PC-9 (cell line): ENCODE measurements around the gene C19orf53. TPM values are rescaled to one million over a fixed set of nuclear protein-coding genes. Genes with fewer than 3 reads are reported as not detected.

ENCODE experiments used
- BruUV-seq: library from RNA; stranded (reverse); fragments of 400-500 nt; replicated peaks from 2 replicates; lab custom pipeline; 2021; lab: Mats Ljungman, UMichigan
- CTCF ChIA-PET: fragments of 300-600 bp; sonication (Branson Sonifier 250); formaldehyde crosslinking; loops from one replicate; lab custom pipeline; 2022; ENCODE audit warnings: antibody characterized with exemption; lab: Charles Lee
- POLR2A ChIA-PET: fragments of 300-600 bp; sonication (Branson Sonifier 250); formaldehyde crosslinking; loops from one replicate; lab custom pipeline; 2022; ENCODE audit warnings: antibody characterized with exemption; ENCODE audit not compliant: unreplicated experiment; lab: Charles Lee
- DNase-seq, 2 experiments: peaks; one replicate each; pipeline versions ENCODE4 v3.0.0 to v3.0.0-alpha.2; 2015 to 2022; ENCODE audit warnings: mixed read lengths in 1 of 2
- H2AFZ ChIP-seq: fragments of 200-600 bp; sonication (generic); 2 replicates; pipeline ENCODE4 v1.8.1; 2017; ENCODE audit warnings: antibody characterized with exemption
- H3F3A ChIP-seq: fragments of 200-600 bp; sonication (generic); 2 replicates; pipeline ENCODE4 v1.8.1; 2017; ENCODE audit warnings: antibody characterized with exemption, mild to moderate bottlenecking, low read depth; ENCODE audit not compliant: insufficient read depth
- H3K27ac ChIP-seq: fragments of 200-600 bp; sonication (generic); 2 replicates; pipeline ENCODE4 v1.6.1; 2016; ENCODE audit warnings: mixed run types
- H3K27me3 ChIP-seq: fragments of 200-600 bp; sonication (generic); 2 replicates; pipeline ENCODE4 v1.6.1; 2016; ENCODE audit warnings: low read depth, mixed run types; ENCODE audit not compliant: insufficient read depth
- H3K36me3 ChIP-seq: fragments of 200-600 bp; sonication (generic); 2 replicates; pipeline ENCODE4 v1.6.1; 2016; ENCODE audit warnings: low read depth, mixed run types
- H3K4me1 ChIP-seq: fragments of 200-600 bp; sonication (generic); replicated peaks from 2 replicates; pipeline ENCODE4 v1.6.1; 2016; ENCODE audit warnings: mixed run types; ENCODE audit not compliant: insufficient read depth
- H3K4me2 ChIP-seq: fragments of 200-600 bp; sonication (generic); 2 replicates; pipeline ENCODE4 v1.6.1; 2017; ENCODE audit warnings: mixed run types
- H3K4me3 ChIP-seq: fragments of 200-600 bp; sonication (generic); 2 replicates; pipeline ENCODE4 v1.6.1; 2016; ENCODE audit warnings: mixed run types
- H3K79me2 ChIP-seq: fragments of 200-600 bp; sonication (generic); 2 replicates; pipeline ENCODE4 v1.6.1; 2017; ENCODE audit warnings: low read depth, mixed run types
- H3K9me2 ChIP-seq: fragments of 200-600 bp; sonication (generic); 2 replicates; pipeline ENCODE4 v1.8.1; 2017; ENCODE audit warnings: mild to moderate bottlenecking; ENCODE audit not compliant: insufficient read depth
- H3K9me3 ChIP-seq: fragments of 200-600 bp; sonication (generic); 2 replicates; pipeline ENCODE4 v1.8.1; 2016; ENCODE audit warnings: low read depth; ENCODE audit not compliant: insufficient read depth
- H4K20me1 ChIP-seq: fragments of 200-600 bp; sonication (generic); 2 replicates; pipeline ENCODE4 v1.8.1; 2017; ENCODE audit not compliant: insufficient read depth
- CTCF ChIP-seq: fragments of 200-600 bp; sonication (generic); conservative IDR thresholded peaks from 2 replicates; pipeline ENCODE4 v1.6.1; 2017; ENCODE audit warnings: mixed run types, antibody characterized with exemption, mild to moderate bottlenecking, moderate library complexity
- EZH2 ChIP-seq: fragments of 200-600 bp; sonication (generic); IDR thresholded peaks from 2 replicates; pipeline ENCODE4 v1.8.0; 2017; ENCODE audit warnings: antibody characterized with exemption, low read depth
- intact Hi-C: fragments of 100-400 bp; cut with micrococcal nuclease; formaldehyde crosslinking; loops from one replicate; pipeline ENCODE4 v1.10.0; 2022; ENCODE audit not compliant: unreplicated experiment
- total RNA-seq: library from RNA; stranded (reverse); gene quantifications from 2 replicates; pipeline ENCODE4 v1.2.3, GENCODE V29; 2021

C19orf53 gene
- total RNA-seq, 1 experiment from 2014 or later, result 121 TPM

DNA sequence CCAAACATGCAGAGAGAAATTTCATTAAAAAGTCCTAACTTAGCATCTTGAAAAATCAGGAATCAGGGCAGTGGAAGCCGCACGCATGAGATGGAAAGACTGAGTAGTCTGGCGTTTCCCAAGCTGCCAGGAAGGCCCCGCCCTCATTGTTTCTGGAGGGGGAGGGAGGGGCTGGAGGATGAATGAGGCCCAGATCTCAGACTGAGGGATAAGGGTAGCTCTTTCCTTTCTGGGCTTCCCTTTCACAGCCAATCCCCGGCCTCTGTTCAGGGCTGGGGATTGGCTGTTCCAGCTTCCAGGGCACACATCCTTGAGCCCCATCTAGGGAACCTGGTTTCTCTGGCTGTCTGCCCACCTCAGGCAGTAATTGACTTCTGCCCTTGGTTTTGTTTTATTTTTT is 7.3 kb downstream of the C19orf53 start:
- Histone ChIP-seq H2AFZ (no peak overlapping the region), H3K79me2 (peaks cover 6% of the 10 kb centered on the region), H3K4me2 (no peak overlapping the region), H3K4me1 (peaks cover 16% of the 10 kb centered on the region), H3K27ac (no peak overlapping the region), H4K20me1 (peaks cover 1% of the 10 kb centered on the region), H3K36me3 (0 out of 2 replicates have a peak, but pooled peaks cover 9% of the 10 kb centered on the region), H3K4me3 (no peak overlapping the region), H3K9me3 (no peaks in the 10 kb centered on the region), H3F3A (peaks cover 58% of the 10 kb centered on the region), H3K27me3 (no peaks in the 10 kb centered on the region), H3K9me2 (no peaks in the 10 kb centered on the region)
- TF ChIP-seq CTCF (no peak), EZH2 (no peak)
- CTCF ChIA-PET, result interaction anchor here (1.0 kb wide), 1 partner anchor 19 kb away, joined by 8 read pairs; no protein-coding TSS in a partner anchor
- peak in 1 of 2 experiments; percentile 65 for DNase-seq
- POLR2A ChIA-PET, result interaction anchor here (0.5 to 0.7 kb wide), 3 partner anchors 11 to 598 kb away, joined by 3 to 17 read pairs (median 3); no protein-coding TSS in a partner anchor
- intact Hi-C loops, result no loop called here
- BruUV-seq, result no TSS peak

GRCh38 chr19:13782537-13782936 is 8.3 kb downstream of the C19orf53 start:
- no TSS peak for BruUV-seq
- Histone ChIP-seq H3K4me1 (peaks cover 17% of the 10 kb centered on the region), H3K79me2 (no peaks in the 10 kb centered on the region), H2AFZ (no peak overlapping the region), H3K27ac (no peak overlapping the region), H3F3A (peaks cover 58% of the 10 kb centered on the region), H3K36me3 (0 out of 2 replicates have a peak, but pooled peaks cover 9% of the 10 kb centered on the region), H3K4me3 (no peak overlapping the region), H3K9me3 (no peaks in the 10 kb centered on the region), H3K4me2 (no peak overlapping the region), H4K20me1 (no peaks in the 10 kb centered on the region), H3K27me3 (no peaks in the 10 kb centered on the region), H3K9me2 (no peaks in the 10 kb centered on the region)
- intact Hi-C loops, result no loop called here
- ChIA-PET CTCF (no interaction called here), POLR2A (no interaction called here)
- DNase-seq, result no peak
- TF ChIP-seq CTCF, result no peak
- TF ChIP-seq EZH2, result no peak

- H3K9me2 ChIP-seq, result no peaks in the 10 kb centered on the region
- BruUV-seq, result no TSS peak
- H3K9me3 ChIP-seq, result no peaks in the 10 kb centered on the region
- ChIA-PET POLR2A (interaction anchor here (0.6 kb wide), 5 partner anchors 11 to 1287 kb away, joined by 3 to 10 read pairs (median 6); partner anchors contain the start of gene ZSWIM4), CTCF (interaction anchor here (1.0 kb wide), 1 partner anchor 23 kb away, joined by 4 read pairs; no protein-coding TSS in a partner anchor)
- H3F3A ChIP-seq, result peaks cover 64% of the 10 kb centered on the region
- TF ChIP-seq EZH2 (no peak), CTCF (no peak)
- no peak overlapping the region for H3K4me3 ChIP-seq
- no peaks in the 10 kb centered on the region for H3K79me2 ChIP-seq
- no peak overlapping the region for H3K4me2 ChIP-seq
- 0 out of 2 replicates have a peak, but pooled peaks cover 2% of the 10 kb centered on the region for H3K36me3 ChIP-seq
- DNase-seq, result no peak
- H3K27me3 ChIP-seq, result no peaks in the 10 kb centered on the region
- H3K27ac ChIP-seq, result no peak overlapping the region
- no peaks in the 10 kb centered on the region for H4K20me1 ChIP-seq
- intact Hi-C loops, result no loop called here
- H3K4me1 ChIP-seq, result peaks cover 27% of the 10 kb centered on the region
- H2AFZ ChIP-seq, result no peak overlapping the region
Observed at GRCh38 chr19:13783565-13784500, 9.6 kb downstream of the C19orf53 start.
